ENCODE results near the gene CCT5. TPM values are rescaled to one million over a fixed set of nuclear protein-coding genes. Genes with fewer than 3 reads are reported as not detected.

The CCT5 gene
- total RNA-seq, 2 donors from 2014 or later: 45.4 to 76.1 TPM

GRCh38 chr5:10265245-10266109, 15.4 kb downstream of the CCT5 start:
- Histone ChIP-seq H3K9me3 (no peaks in the 10 kb centered on the region), H3K27me3 (no peaks in the 10 kb centered on the region), H3K4me3 (no peak overlapping the region), H3K4me1 (no peaks in the 10 kb centered on the region), H3K27ac (no peak overlapping the region), H3K36me3 (replicated peaks in 1 of 2; ENCODE audit: insufficient read depth in 1 of 2, low read depth in 2 of 2) (peaks cover 20 to 33% of the 10 kb centered on the region in 2 donors)
- TF ChIP-seq CTCF (IDR thresholded peaks at IDR 0.05) (no peak), POLR2A (IDR thresholded peaks at IDR 0.05) (no peak)
- DNase-seq: no peak
- intact Hi-C loops (cut with DNase I): no loop called here
- 64 to 65% methylated on average over 6 of the region's 6 CpGs for WGBS, 2 donors
- no peak for ATAC-seq

- Histone ChIP-seq H3K4me3 (no peak overlapping the region), H3K27ac (no peak overlapping the region), H3K9me3 (no peaks in the 10 kb centered on the region), H3K4me1 (no peaks in the 10 kb centered on the region), H3K36me3 (replicated peaks in 1 of 2; ENCODE audit: insufficient read depth in 1 of 2, low read depth in 2 of 2) (peaks cover 14 to 26% of the 10 kb centered on the region in 2 donors), H3K27me3 (no peaks in the 10 kb centered on the region)
- DNase-seq (no peak), ATAC-seq (no peak)
- 57 to 73% methylated on average over 4 of the region's 4 CpGs for WGBS, 2 donors
- intact Hi-C loops (cut with DNase I): no loop called here
- TF ChIP-seq CTCF (IDR thresholded peaks at IDR 0.05): no peak
- no peak for TF ChIP-seq POLR2A (IDR thresholded peaks at IDR 0.05)
Observed at GRCh38 chr5:10266137-10266536, 16.1 kb downstream of the CCT5 start.

- TF ChIP-seq CTCF (IDR thresholded peaks at IDR 0.05) (no peak), POLR2A (IDR thresholded peaks at IDR 0.05) (no peak)
- Histone ChIP-seq H3K4me3 (no peak overlapping the region), H3K9me3 (no peaks in the 10 kb centered on the region), H3K4me1 (no peaks in the 10 kb centered on the region), H3K27ac (no peak overlapping the region), H3K36me3 (replicated peaks in 1 of 2; ENCODE audit: insufficient read depth in 1 of 2, low read depth in 2 of 2) (peaks cover 10 to 21% of the 10 kb centered on the region in 2 donors), H3K27me3 (no peaks in the 10 kb centered on the region)
- ATAC-seq: no peak
- intact Hi-C loops (cut with DNase I): no loop called here
- no peak for DNase-seq
- WGBS, 2 donors: 66 to 80% methylated on average over 4 of the region's 4 CpGs
Observed at GRCh38 chr5:10266839-10267238, 16.8 kb downstream of the CCT5 start.

- Histone ChIP-seq H3K27me3 (no peaks in the 10 kb centered on the region), H3K4me1 (peaks cover 5% of the 10 kb centered on the region), H3K27ac (no peak overlapping the region), H3K4me3 (no peak overlapping the region), H3K36me3 (replicated peaks in 1 of 2; ENCODE audit: insufficient read depth in 1 of 2, low read depth in 2 of 2) (peaks cover 6 to 14% of the 10 kb centered on the region in 2 donors), H3K9me3 (no peaks in the 10 kb centered on the region)
- DNase-seq (no peak), ATAC-seq (no peak)
- TF ChIP-seq POLR2A (IDR thresholded peaks at IDR 0.05) (no peak), CTCF (IDR thresholded peaks at IDR 0.05) (no peak)
- 94 to 96% methylated on average over 9 to 10 of the region's 10 CpGs for WGBS, 2 donors
- intact Hi-C loops (cut with DNase I): no loop called here
Observed at GRCh38 chr5:10268100-10268499, 18.0 kb downstream of the CCT5 start.

Measured in body of pancreas (tissue), 4 donors.